Measurements from ENCODE around the gene RRP9.
"Not testable (repeated sequence)": the region's sequence is repeated elsewhere in the genome, so short reads cannot be mapped to it uniquely, and the experiment has no call there.

Gene RRP9

DNA sequence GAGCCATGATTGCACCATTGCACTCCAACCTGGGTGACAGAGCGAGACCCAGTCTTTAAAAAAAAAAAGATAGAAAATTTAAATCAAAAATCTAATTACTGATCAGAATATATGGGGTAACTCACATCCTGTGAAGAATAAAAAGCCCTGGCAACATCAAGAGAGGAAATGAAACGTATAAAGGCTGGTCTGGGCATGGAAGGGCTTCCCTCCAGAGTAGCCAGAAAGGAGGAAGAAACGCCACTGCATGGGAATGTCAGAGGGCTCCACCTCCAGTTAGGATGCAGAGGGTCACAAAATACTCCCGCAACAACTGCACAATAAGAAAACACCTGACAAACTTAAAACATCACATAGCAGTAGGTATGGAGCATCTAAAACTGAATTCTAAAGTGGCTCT lies 33.7 kb downstream of the RRP9 start:
- H3K27ac ChIP-seq (ENCODE audit: low read length) = no peak overlapping the region
- no peaks in the 10 kb centered on the region for H3K4me1 ChIP-seq (ENCODE audit: control insufficient read depth in 1 of 2, insufficient read depth in 2 of 2, low read length in 2 of 2)
- H3K4me3 ChIP-seq (ENCODE audit: low read depth in 1 of 2, low read length in 2 of 2) = no peak overlapping the region
- H3K36me3 ChIP-seq (ENCODE audit: control insufficient read depth in 1 of 2, insufficient read depth in 2 of 2, low read length in 2 of 2) = no peaks in the 10 kb centered on the region
- H3K9me3 ChIP-seq (ENCODE audit: control insufficient read depth in 1 of 2, low read length in 2 of 2) = peaks cover 0 to 6% of the 10 kb centered on the region in 2 donors
- no peaks in the 10 kb centered on the region for H3K27me3 ChIP-seq (ENCODE audit: low read depth, low read length)

GRCh38 chr3:51904034-51904823 lies 37.5 kb downstream of the RRP9 start:
- Histone ChIP-seq H3K27me3 (ENCODE audit: low read depth, low read length) (no peaks in the 10 kb centered on the region), H3K36me3 (ENCODE audit: control insufficient read depth in 1 of 2, insufficient read depth in 2 of 2, low read length in 2 of 2) (no peaks in the 10 kb centered on the region), H3K4me1 (ENCODE audit: control insufficient read depth in 1 of 2, insufficient read depth in 2 of 2, low read length in 2 of 2) (no peaks in the 10 kb centered on the region), H3K27ac (ENCODE audit: low read length) (no peak overlapping the region), H3K9me3 (ENCODE audit: control insufficient read depth in 1 of 2, low read length in 2 of 2) (peaks cover 0 to 6% of the 10 kb centered on the region in 2 donors), H3K4me3 (ENCODE audit: low read depth in 1 of 2, low read length in 2 of 2) (no peak overlapping the region)

GRCh38 chr3:51902361-51902760 lies 39.3 kb downstream of the RRP9 start:
- H3K4me1 ChIP-seq (ENCODE audit: control insufficient read depth in 1 of 2, insufficient read depth in 2 of 2, low read length in 2 of 2); H3K27me3 ChIP-seq (ENCODE audit: low read depth, low read length); H3K36me3 ChIP-seq (ENCODE audit: control insufficient read depth in 1 of 2, insufficient read depth in 2 of 2, low read length in 2 of 2); H3K4me3 ChIP-seq (ENCODE audit: low read depth in 1 of 2, low read length in 2 of 2); H3K27ac ChIP-seq (ENCODE audit: low read length); H3K9me3 ChIP-seq (ENCODE audit: control insufficient read depth in 1 of 2, low read length in 2 of 2): not testable (repeated sequence)

GRCh38 chr3:51900043-51900442 lies 41.7 kb downstream of the RRP9 start:
- H3K4me3 ChIP-seq (ENCODE audit: low read depth in 1 of 2, low read length in 2 of 2); H3K9me3 ChIP-seq (ENCODE audit: control insufficient read depth in 1 of 2, low read length in 2 of 2); H3K36me3 ChIP-seq (ENCODE audit: control insufficient read depth in 1 of 2, insufficient read depth in 2 of 2, low read length in 2 of 2); H3K27ac ChIP-seq (ENCODE audit: low read length); H3K4me1 ChIP-seq (ENCODE audit: control insufficient read depth in 1 of 2, insufficient read depth in 2 of 2, low read length in 2 of 2); H3K27me3 ChIP-seq (ENCODE audit: low read depth, low read length): not testable (repeated sequence)

DNA sequence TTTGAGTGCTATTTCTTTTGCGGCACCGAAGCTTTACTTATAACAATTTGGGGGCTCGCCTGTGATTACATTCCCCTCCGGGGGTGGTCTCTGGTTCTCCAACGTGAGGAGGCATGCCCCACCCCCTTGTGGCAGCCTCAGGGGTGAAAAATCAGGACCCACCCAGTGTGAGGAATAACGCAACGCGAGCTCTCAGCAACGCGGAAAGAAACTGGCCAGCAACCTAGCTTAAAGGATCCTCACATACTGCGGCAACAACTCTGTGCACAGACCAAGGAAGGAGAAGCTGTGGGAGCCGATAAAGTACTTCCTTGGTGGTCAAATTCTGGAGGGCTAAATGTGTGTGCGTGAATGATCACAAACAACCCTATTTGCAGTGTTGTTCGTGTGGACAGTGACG lies 44.3 kb downstream of the RRP9 start:
- Histone ChIP-seq H3K27ac (ENCODE audit: low read length) (no peak overlapping the region), H3K4me3 (ENCODE audit: low read depth in 1 of 2, low read length in 2 of 2) (no peak overlapping the region), H3K36me3 (ENCODE audit: control insufficient read depth in 1 of 2, insufficient read depth in 2 of 2, low read length in 2 of 2) (no peaks in the 10 kb centered on the region), H3K9me3 (ENCODE audit: control insufficient read depth in 1 of 2, low read length in 2 of 2) (no peaks in the 10 kb centered on the region), H3K4me1 (ENCODE audit: control insufficient read depth in 1 of 2, insufficient read depth in 2 of 2, low read length in 2 of 2) (no peaks in the 10 kb centered on the region), H3K27me3 (ENCODE audit: low read depth, low read length) (no peaks in the 10 kb centered on the region)

- no peak overlapping the region for H3K27ac ChIP-seq (ENCODE audit: low read length)
- H3K36me3 ChIP-seq (ENCODE audit: control insufficient read depth in 1 of 2, insufficient read depth in 2 of 2, low read length in 2 of 2) = no peaks in the 10 kb centered on the region
- no peak overlapping the region for H3K4me3 ChIP-seq (ENCODE audit: low read depth in 1 of 2, low read length in 2 of 2)
- H3K27me3 ChIP-seq (ENCODE audit: low read depth, low read length) = no peaks in the 10 kb centered on the region
- no peaks in the 10 kb centered on the region for H3K4me1 ChIP-seq (ENCODE audit: control insufficient read depth in 1 of 2, insufficient read depth in 2 of 2, low read length in 2 of 2)
- H3K9me3 ChIP-seq (ENCODE audit: control insufficient read depth in 1 of 2, low read length in 2 of 2) = no peaks in the 10 kb centered on the region
Observed at GRCh38 chr3:51896607-51897305, 44.9 kb downstream of the RRP9 start.

- H3K27ac ChIP-seq (ENCODE audit: low read length) = no peak overlapping the region
- no peaks in the 10 kb centered on the region for H3K9me3 ChIP-seq (ENCODE audit: control insufficient read depth in 1 of 2, low read length in 2 of 2)
- H3K27me3 ChIP-seq (ENCODE audit: low read depth, low read length) = no peaks in the 10 kb centered on the region
- H3K36me3 ChIP-seq (ENCODE audit: control insufficient read depth in 1 of 2, insufficient read depth in 2 of 2, low read length in 2 of 2) = no peaks in the 10 kb centered on the region
- H3K4me3 ChIP-seq (ENCODE audit: low read depth in 1 of 2, low read length in 2 of 2) = no peak overlapping the region
- no peaks in the 10 kb centered on the region for H3K4me1 ChIP-seq (ENCODE audit: control insufficient read depth in 1 of 2, insufficient read depth in 2 of 2, low read length in 2 of 2)
Observed at GRCh38 chr3:51894939-51895338, 46.8 kb downstream of the RRP9 start.

DNA sequence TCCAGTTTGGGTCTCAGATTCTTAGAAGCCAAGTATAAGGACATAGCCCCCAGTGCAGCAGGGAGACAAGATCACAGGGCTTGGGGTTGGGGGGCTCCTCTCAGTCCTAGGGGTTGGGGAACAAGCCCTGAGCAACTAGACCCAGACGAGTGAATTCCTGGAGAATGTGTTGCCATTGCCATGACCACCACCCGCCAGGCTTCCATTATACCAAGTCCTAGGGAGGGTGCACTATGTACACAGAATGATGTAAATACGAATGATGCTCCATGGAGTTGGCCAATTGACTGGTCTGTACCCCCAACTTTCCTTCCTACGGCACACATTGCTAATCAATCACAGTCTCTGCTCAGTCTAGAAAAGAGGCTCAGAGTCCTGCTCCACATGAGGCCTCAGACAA lies 47.3 kb downstream of the RRP9 start:
- H3K4me3 ChIP-seq (ENCODE audit: low read depth in 1 of 2, low read length in 2 of 2) = no peak overlapping the region
- no peaks in the 10 kb centered on the region for H3K36me3 ChIP-seq (ENCODE audit: control insufficient read depth in 1 of 2, insufficient read depth in 2 of 2, low read length in 2 of 2)
- H3K9me3 ChIP-seq (ENCODE audit: control insufficient read depth in 1 of 2, low read length in 2 of 2) = no peaks in the 10 kb centered on the region
- H3K27ac ChIP-seq (ENCODE audit: low read length) = no peak overlapping the region
- H3K4me1 ChIP-seq (ENCODE audit: control insufficient read depth in 1 of 2, insufficient read depth in 2 of 2, low read length in 2 of 2) = no peaks in the 10 kb centered on the region
- H3K27me3 ChIP-seq (ENCODE audit: low read depth, low read length) = no peaks in the 10 kb centered on the region

GRCh38 chr3:51891242-51892039 lies 50.3 kb downstream of the RRP9 start:
- Histone ChIP-seq H3K9me3 (ENCODE audit: control insufficient read depth in 1 of 2, low read length in 2 of 2) (no peaks in the 10 kb centered on the region), H3K36me3 (ENCODE audit: control insufficient read depth in 1 of 2, insufficient read depth in 2 of 2, low read length in 2 of 2) (no peaks in the 10 kb centered on the region), H3K4me1 (ENCODE audit: control insufficient read depth in 1 of 2, insufficient read depth in 2 of 2, low read length in 2 of 2) (no peaks in the 10 kb centered on the region), H3K27me3 (ENCODE audit: low read depth, low read length) (no peaks in the 10 kb centered on the region), H3K27ac (ENCODE audit: low read length) (no peak overlapping the region), H3K4me3 (ENCODE audit: low read depth in 1 of 2, low read length in 2 of 2) (no peak overlapping the region)

- no peaks in the 10 kb centered on the region for H3K4me1 ChIP-seq (ENCODE audit: control insufficient read depth in 1 of 2, insufficient read depth in 2 of 2, low read length in 2 of 2)
- H3K27me3 ChIP-seq (ENCODE audit: low read depth, low read length) = no peaks in the 10 kb centered on the region
- no peak overlapping the region for H3K27ac ChIP-seq (ENCODE audit: low read length)
- H3K4me3 ChIP-seq (ENCODE audit: low read depth in 1 of 2, low read length in 2 of 2) = no peak overlapping the region
- no peaks in the 10 kb centered on the region for H3K36me3 ChIP-seq (ENCODE audit: control insufficient read depth in 1 of 2, insufficient read depth in 2 of 2, low read length in 2 of 2)
- no peaks in the 10 kb centered on the region for H3K9me3 ChIP-seq (ENCODE audit: control insufficient read depth in 1 of 2, low read length in 2 of 2)
Observed at GRCh38 chr3:51888463-51889105, 53.1 kb downstream of the RRP9 start.

- H3K36me3 ChIP-seq (ENCODE audit: control insufficient read depth in 1 of 2, insufficient read depth in 2 of 2, low read length in 2 of 2) = no peaks in the 10 kb centered on the region
- H3K27ac ChIP-seq (ENCODE audit: low read length) = no peak overlapping the region
- H3K4me3 ChIP-seq (ENCODE audit: low read depth in 1 of 2, low read length in 2 of 2) = no peak overlapping the region
- H3K9me3 ChIP-seq (ENCODE audit: control insufficient read depth in 1 of 2, low read length in 2 of 2) = no peaks in the 10 kb centered on the region
- H3K27me3 ChIP-seq (ENCODE audit: low read depth, low read length) = no peaks in the 10 kb centered on the region
- no peaks in the 10 kb centered on the region for H3K4me1 ChIP-seq (ENCODE audit: control insufficient read depth in 1 of 2, insufficient read depth in 2 of 2, low read length in 2 of 2)
Observed at GRCh38 chr3:51887620-51888019, 54.1 kb downstream of the RRP9 start.
